ENCODE results near the gene FBXL2. TPM values are rescaled to one million over a fixed set of nuclear protein-coding genes. Genes with fewer than 3 reads are reported as not detected.
"Not testable (repeated sequence)": the region's sequence is repeated elsewhere in the genome, so short reads cannot be mapped to it uniquely, and the experiment has no call there.

Gene FBXL2
- total RNA-seq, 1 donor from 2014 or later, result 2.1 TPM

GRCh38 chr3:33419948-33420347 lies 142.7 kb downstream of the FBXL2 start:
- intact Hi-C loops (cut with micrococcal nuclease), result no loop called here
- ATAC-seq (no peak), DNase-seq (no peak)

DNA sequence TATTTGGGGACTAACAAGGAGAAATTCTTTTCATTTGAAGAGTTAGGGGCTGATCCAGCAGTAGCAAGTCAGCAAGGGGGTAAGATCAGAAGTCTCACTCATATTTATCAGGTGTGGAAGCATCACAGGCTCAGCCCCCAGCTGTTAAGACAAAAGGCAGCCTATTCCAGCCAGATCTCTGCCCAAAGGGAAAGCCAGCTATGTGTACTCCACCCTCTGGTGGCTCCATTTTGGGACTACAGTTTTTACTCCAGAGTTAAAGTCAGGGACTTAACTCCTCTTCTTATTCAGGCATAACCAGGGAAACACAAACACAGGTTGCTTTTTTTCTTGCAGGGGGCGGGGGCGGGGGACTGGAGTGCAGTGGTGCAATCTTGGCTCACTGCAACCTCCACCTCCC lies 143.7 kb downstream of the FBXL2 start:
- DNase-seq (no peak), ATAC-seq (no peak)
- intact Hi-C loops (cut with micrococcal nuclease), result no loop called here

- ATAC-seq, result peak; percentile 76
- DNase-seq, result peak; percentile 42
- intact Hi-C loops (cut with micrococcal nuclease), result no loop called here
These were observed 147.6 kb downstream of the FBXL2 start for GRCh38 chr3:33424606-33425452.

DNA sequence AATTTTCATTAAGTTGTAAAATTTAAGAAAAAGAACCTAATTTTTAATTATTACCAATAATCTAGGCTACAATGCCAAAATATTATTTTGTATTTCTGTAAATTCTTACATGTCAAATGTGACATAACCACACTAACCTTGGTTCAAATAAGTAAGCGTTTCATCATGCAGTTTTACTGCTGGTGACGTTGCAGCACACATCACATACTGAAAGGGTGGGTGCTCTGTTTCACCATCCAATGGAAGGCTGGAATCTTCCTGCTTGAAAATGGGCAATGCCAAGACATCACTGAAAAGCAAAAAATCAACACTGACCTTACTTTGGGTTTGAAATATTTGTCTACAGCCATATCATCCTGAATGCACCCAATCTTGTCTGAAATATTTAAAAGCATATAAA lies 148.2 kb downstream of the FBXL2 start:
- intact Hi-C loops (cut with micrococcal nuclease), result no loop called here
- no peak for DNase-seq
- no peak for ATAC-seq

GRCh38 chr3:33426068-33426467 lies 148.8 kb downstream of the FBXL2 start:
- intact Hi-C loops (cut with micrococcal nuclease), result no loop called here
- DNase-seq (no peak), ATAC-seq (no peak)

DNA sequence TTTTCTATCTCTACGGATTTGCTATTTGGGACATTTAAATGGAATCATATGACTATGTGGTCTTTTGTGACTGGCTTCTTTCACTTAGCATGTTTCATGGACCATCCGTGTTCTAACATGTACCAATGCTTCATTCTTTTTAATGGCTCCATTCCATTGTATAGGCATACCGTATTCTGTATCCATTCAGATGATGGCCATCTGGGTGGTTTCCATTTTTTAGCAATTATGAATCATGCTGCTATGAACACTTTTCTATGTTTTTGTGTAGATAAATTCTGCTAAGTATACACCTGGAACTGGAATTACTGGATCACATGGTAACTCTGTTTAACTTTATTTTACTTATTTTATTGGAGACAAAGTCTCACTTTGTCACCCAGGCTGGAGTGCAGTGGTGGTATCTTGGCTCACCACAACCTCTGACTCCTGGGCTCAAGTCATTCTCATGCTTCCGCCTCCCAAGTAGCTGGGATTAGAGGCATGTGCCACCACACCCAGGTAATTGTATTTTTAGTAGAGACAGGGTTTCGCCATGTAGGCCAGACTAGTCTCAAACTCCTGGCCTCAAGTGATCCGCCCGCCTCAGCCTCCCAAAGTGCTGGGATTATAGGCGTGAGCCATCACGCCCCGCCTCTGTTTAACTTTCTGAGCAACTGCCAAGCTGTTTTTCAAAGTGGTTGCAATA lies 149.5 kb downstream of the FBXL2 start:
- intact Hi-C loops (cut with micrococcal nuclease), result no loop called here
- ATAC-seq (no peak), DNase-seq (no peak)

DNA sequence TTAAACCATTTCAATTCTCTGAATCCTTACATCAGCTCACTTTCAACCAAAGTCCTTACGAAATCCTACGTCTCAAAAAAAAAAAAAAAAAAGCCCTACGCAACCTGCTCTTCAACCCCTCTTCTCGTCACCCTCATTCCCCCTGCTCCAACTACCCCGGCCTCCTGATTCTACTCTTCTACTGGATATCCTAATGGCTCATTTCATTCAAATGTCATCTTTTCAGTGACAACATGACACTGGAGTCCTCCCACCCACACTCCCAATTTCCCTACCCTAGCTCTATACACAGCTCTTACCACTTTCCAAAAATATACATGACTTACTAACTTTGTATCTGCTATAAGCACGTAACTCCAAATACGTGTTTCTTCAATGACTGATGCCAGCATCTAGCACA lies 151.5 kb downstream of the FBXL2 start:
- intact Hi-C loops (cut with micrococcal nuclease), result no loop called here
- no peak for DNase-seq
- ATAC-seq, result peak; percentile 55

DNA sequence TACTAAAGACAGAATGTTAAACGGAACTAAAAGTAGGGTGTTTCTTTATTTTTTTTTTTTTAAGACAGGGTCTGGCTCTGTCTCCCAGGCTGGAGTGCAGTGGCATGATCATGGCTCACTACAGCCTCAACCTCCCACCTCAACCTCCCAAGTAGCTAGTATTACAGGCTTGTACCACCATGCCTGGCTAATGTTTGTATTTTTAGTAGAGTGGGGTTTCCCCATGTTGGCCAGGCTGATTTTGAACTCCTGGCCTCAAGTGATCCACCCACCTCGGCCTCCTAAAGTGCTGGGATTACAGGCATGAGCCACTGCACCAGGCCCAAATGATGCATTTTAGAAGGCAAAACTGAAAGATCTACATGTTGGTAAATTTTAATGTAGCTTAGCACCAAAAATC lies 152.1 kb downstream of the FBXL2 start:
- ATAC-seq; intact Hi-C loops (cut with micrococcal nuclease); DNase-seq: not testable (repeated sequence)

DNA sequence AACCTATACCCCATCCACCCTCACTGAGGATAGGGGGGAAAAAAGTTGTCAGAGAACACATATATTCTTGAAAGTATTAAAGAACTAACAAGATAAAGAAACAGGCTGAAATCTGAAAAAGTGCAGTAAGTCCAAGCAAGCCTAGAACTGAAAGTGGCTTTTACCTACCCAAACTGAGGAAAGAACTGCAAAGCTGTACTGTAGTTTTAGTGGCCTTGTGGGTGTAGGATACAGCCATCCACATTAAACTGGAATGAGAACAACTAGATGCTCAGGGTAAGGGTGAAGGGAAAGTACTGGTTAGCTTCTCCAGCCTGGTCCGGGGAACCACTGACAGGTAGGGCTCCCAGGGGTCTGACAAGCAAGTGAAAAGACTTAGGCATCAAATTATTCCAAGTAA lies 152.8 kb downstream of the FBXL2 start:
- intact Hi-C loops (cut with micrococcal nuclease), result no loop called here
- DNase-seq, result no peak
- no peak for ATAC-seq

DNA sequence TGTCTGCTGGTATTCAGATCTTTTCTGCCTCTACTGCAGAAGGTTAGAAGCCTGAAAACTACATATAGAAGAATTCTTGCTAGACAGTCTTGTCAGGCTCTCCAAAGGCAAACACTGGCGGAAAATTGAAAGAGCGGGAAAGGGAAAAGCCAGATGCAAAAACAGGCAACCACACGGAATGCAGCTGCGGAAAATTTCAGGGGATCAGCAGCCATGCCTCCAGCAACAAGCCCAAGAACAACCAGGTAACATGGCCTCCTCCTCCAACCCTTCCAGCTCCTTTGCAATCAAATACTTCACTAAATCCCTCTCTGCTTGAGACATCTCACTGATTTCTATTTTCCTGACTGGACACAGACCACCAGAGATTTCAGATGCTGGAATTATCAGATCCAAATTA lies 153.3 kb downstream of the FBXL2 start:
- intact Hi-C loops (cut with micrococcal nuclease), result no loop called here
- ATAC-seq, result no peak
- no peak for DNase-seq

GRCh38 chr3:33433843-33434242 lies 156.6 kb downstream of the FBXL2 start:
- DNase-seq, result no peak
- intact Hi-C loops (cut with micrococcal nuclease), result no loop called here
- ATAC-seq, result no peak

Other genes with a start within 250 kb of the FBXL2 start
- 18.9 TPM for gene GLB1, start 180.3 kb upstream of the FBXL2 start, total RNA-seq
- gene TMPPE, start 180.3 kb upstream of the FBXL2 start, total RNA-seq, result 3.9 TPM
- gene CRTAP, start 163.4 kb upstream of the FBXL2 start, total RNA-seq, result 94.6 TPM
- gene SUSD5, start 58.6 kb upstream of the FBXL2 start, total RNA-seq, result 1.4 TPM
- 39.3 TPM for gene UBP1, start 163.0 kb downstream of the FBXL2 start, total RNA-seq